Measurements from ENCODE around the gene STK38L. TPM values are rescaled to one million over a fixed set of nuclear protein-coding genes. Genes with fewer than 3 reads are reported as not detected.

Gene STK38L
- 10 to 100 TPM; 45.2 to 69.4 (median 53.6) TPM for total RNA-seq
- long read RNA-seq, donor 1, full-length matches to known transcripts: 33 of 44 reads
- long read RNA-seq, donor 1, partial matches to known transcripts: 2 of 44 reads
- long read RNA-seq, donor 1, other reads (novel, unspliced or antisense): 9 of 44 reads
- long read RNA-seq, donor 2, partial matches to known transcripts: 2 of 5 reads
- long read RNA-seq, donor 2, other reads (novel, unspliced or antisense): 1 of 5 reads

- peak; percentile 98 to 100 (median 99) for DNase-seq
- no peaks in the 10 kb centered on the region for H3K36me3 ChIP-seq (ENCODE audit: low read depth)
- peak; percentile 99 for ATAC-seq
- H3K4me1 ChIP-seq (ENCODE audit: low read depth): peaks cover 14% of the 10 kb centered on the region
- peak within 1 kb of the TSS; percentile 62 for H3K4me3 ChIP-seq
- H3K9me3 ChIP-seq: no peaks in the 10 kb centered on the region
- TF ChIP-seq CTCF (IDR thresholded peaks at IDR 0.05): no peak
- intact Hi-C loops (cut with DNase I, micrococcal nuclease): no loop called here
Measured at GRCh38 chr12:27243804-27244688, at the start of gene STK38L. STK38L (plus strand) TSS chr12:27244286; CDS start chr12:27297721, 53,435 bp downstream.

GRCh38 chr12:27194644-27195043 is 49.4 kb upstream of the STK38L start:
- intact Hi-C loops (cut with DNase I, micrococcal nuclease): no loop called here
- TF ChIP-seq CTCF (IDR thresholded peaks at IDR 0.05): no peak
- H3K4me1 ChIP-seq (ENCODE audit: low read depth): no peaks in the 10 kb centered on the region
- ATAC-seq: no peak
- no peaks in the 10 kb centered on the region for H3K9me3 ChIP-seq
- DNase-seq: no peak
- no peak overlapping the region for H3K4me3 ChIP-seq
- no peaks in the 10 kb centered on the region for H3K36me3 ChIP-seq (ENCODE audit: low read depth)

- Histone ChIP-seq H3K4me3 (no peak overlapping the region), H3K4me1 (ENCODE audit: low read depth) (no peaks in the 10 kb centered on the region), H3K9me3 (no peaks in the 10 kb centered on the region), H3K36me3 (ENCODE audit: low read depth) (no peaks in the 10 kb centered on the region)
- TF ChIP-seq CTCF (IDR thresholded peaks at IDR 0.05): no peak
- peak; percentile 26 for ATAC-seq
- DNase-seq: no peak
- intact Hi-C loops (cut with DNase I, micrococcal nuclease): no loop called here
Measured at GRCh38 chr12:27198036-27198435, 46.0 kb upstream of the STK38L start.

- Histone ChIP-seq H3K4me3 (no peak overlapping the region), H3K4me1 (ENCODE audit: low read depth) (no peaks in the 10 kb centered on the region), H3K36me3 (ENCODE audit: low read depth) (no peaks in the 10 kb centered on the region), H3K9me3 (no peaks in the 10 kb centered on the region)
- DNase-seq: no peak
- intact Hi-C loops (cut with DNase I, micrococcal nuclease): no loop called here
- ATAC-seq: no peak
- no peak for TF ChIP-seq CTCF (IDR thresholded peaks at IDR 0.05)
Measured at GRCh38 chr12:27199638-27200300, 44.3 kb upstream of the STK38L start.

GRCh38 chr12:27201169-27201568 is 42.9 kb upstream of the STK38L start:
- Histone ChIP-seq H3K4me3 (no peak overlapping the region), H3K36me3 (ENCODE audit: low read depth) (no peaks in the 10 kb centered on the region), H3K4me1 (ENCODE audit: low read depth) (no peaks in the 10 kb centered on the region), H3K9me3 (no peaks in the 10 kb centered on the region)
- no peak for TF ChIP-seq CTCF (IDR thresholded peaks at IDR 0.05)
- intact Hi-C loops (cut with DNase I, micrococcal nuclease): no loop called here
- no peak for DNase-seq
- no peak for ATAC-seq

All from mucosa of descending colon (tissue), 3 donors.